Right cardiac atrium (tissue), 5 donors: ENCODE measurements around the gene SULT4A1. TPM values are rescaled to one million over a fixed set of nuclear protein-coding genes. Genes with fewer than 3 reads are reported as not detected.

Experiments used
- ATAC-seq, 2 donors: fragments of 200-7000 bp; cut with Tn5 transposase; one replicate each; pipeline versions ENCODE4 v1.8.0 to v1.9.1; 2020; ENCODE audit warnings: moderate library complexity in 2 of 2, mild to moderate bottlenecking in 1 of 2
- DNase-seq, 3 donors: peaks; one replicate each; pipeline ENCODE4 v3.0.0-alpha.2; 2020
- H3K27ac ChIP-seq: one replicate; pipeline ENCODE4 v1.5.1; 2013; ENCODE audit warnings: mild to moderate bottlenecking, low read length, control low read depth, moderate library complexity
- H3K27me3 ChIP-seq: one replicate; pipeline ENCODE4 v1.6.1; 2013; ENCODE audit not compliant: control insufficient read depth, insufficient read depth
- H3K4me1 ChIP-seq: one replicate; pipeline ENCODE4 v1.6.1; 2013; ENCODE audit warnings: low read length; ENCODE audit not compliant: control insufficient read depth, insufficient read depth
- H3K4me3 ChIP-seq: one replicate; pipeline ENCODE4 v1.5.1; 2013; ENCODE audit warnings: low read length, control low read depth
- H3K9me3 ChIP-seq: one replicate; pipeline ENCODE4 v1.6.1; 2013; ENCODE audit warnings: low read length; ENCODE audit not compliant: control insufficient read depth
- WGBS: extraction: QIAGEN DNeasy Blood & Tissue Kit; methylation state at CpG from one replicate; pipeline ENCODE4 v1.1.7; 2013; 5-methylcytosine and 5-hydroxymethylcytosine counted together
- intact Hi-C, 4 donors: fragments of 100-400 bp; cut with DNase I; formaldehyde crosslinking; loops; one replicate each; pipeline versions ENCODE4 v1.11.0 to v1.14.0; 2022 to 2023
- polyA plus RNA-seq: library from polyadenylated mRNA; stranded (reverse); fragments of 200-250 nt; gene quantifications from one replicate; pipeline ENCODE4 v1.2.3, GENCODE V29; 2013
- total RNA-seq, 4 donors: library from RNA; stranded (reverse); fragmentation: NEBNext Ultra II Directional; extraction: Animal tissue kit (Norgen Biotek cat#: 25700); gene quantifications; one replicate each; pipeline ENCODE4 v1.2.1, GENCODE V29; 2021
- donor health status: healthy with polysubstance abuse.
- donor health status: DM: no; HTN: yes; CAD: no.
- donor health status: DM: no; HTN: no; CAD: no.
- donor health status: DM: no; HTN: yes; CAD: no; lungs with severe emphysema.
- donor health status: DM: yes; HTN: yes; CAD: no.

SULT4A1 gene
- total and polyA plus RNA-seq, 5 donors = 0.17 to 0.57 (median 0.31) TPM

DNA sequence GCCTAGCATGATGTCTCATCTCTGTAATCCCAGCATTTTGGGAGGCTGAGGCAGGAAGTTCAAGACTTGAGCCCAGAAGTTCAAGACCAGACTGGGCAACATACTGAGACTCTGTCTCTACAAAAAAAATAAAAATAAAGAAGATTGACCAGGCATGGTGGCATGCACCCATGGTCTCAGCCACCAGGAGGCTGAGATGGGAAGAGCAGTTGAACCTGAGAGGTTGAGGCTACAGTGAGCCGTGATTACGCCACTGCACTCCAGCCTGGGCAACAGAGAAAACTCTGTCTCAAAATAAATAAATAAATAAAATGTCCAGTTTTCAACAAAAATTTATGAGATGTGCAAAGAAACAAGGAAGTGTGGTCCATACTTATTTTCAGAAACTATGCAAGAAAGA is 78.5 kb downstream of the SULT4A1 start:
- Histone ChIP-seq H3K27ac (no peak overlapping the region), H3K4me1 (no peaks in the 10 kb centered on the region), H3K27me3 (no peaks in the 10 kb centered on the region), H3K9me3 (no peaks in the 10 kb centered on the region), H3K4me3 (no peak overlapping the region)
- WGBS = 95% methylated on average over 2 of the region's 2 CpGs
- no peak for DNase-seq
- no peak for ATAC-seq
- intact Hi-C loops = no loop called here

DNA sequence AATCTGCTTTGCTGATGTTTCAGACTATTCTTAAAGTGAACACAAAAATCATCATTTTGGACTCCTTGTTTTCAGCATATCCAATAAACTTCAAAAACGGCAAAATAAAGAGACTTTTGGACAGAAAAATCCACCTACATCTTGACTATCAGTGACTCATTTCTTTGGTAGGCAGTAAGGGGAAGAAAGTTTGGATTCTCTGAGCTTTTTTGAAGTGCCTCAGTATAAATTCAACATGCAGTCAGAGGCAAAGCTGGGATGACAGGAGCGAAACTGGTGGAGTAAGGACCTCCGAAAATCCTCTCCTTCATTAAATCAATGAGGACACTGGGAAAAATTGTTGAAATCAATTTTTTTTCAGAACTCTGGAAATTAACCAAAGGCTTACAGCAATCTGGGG is 79.9 kb downstream of the SULT4A1 start:
- no peak overlapping the region for H3K4me3 ChIP-seq
- intact Hi-C loops = no loop called here
- ATAC-seq (no peak), DNase-seq (no peak)
- H3K4me1 ChIP-seq = no peaks in the 10 kb centered on the region
- H3K27me3 ChIP-seq = no peaks in the 10 kb centered on the region
- H3K27ac ChIP-seq = no peak overlapping the region
- no peaks in the 10 kb centered on the region for H3K9me3 ChIP-seq
- 81% methylated on average over 3 of the region's 3 CpGs for WGBS

DNA sequence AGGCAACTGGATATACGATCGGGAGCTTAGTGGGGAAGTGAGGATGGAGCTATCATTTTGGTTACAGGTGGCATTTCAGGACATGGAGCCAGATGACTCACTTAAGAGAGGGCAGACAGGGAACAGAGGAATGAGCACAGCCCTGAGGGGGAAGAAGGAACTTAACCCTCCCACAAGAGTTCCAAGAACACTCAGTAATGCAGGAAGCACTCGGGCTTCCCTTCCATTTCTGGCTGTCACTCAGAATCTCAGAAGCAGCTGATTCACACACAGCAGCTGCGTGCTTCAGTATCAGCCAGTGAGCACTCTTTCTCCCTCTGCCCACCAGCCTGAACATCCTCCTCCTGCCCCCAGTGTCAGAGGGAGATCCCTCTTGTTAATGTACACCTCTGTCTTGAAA is 85.0 kb downstream of the SULT4A1 start:
- H3K4me3 ChIP-seq = no peak overlapping the region
- DNase-seq (no peak), ATAC-seq (peak in 1 of 2 donors; percentile 36)
- intact Hi-C loops = no loop called here
- no peaks in the 10 kb centered on the region for H3K9me3 ChIP-seq
- 51% methylated on average over 4 of the region's 4 CpGs for WGBS
- no peak overlapping the region for H3K27ac ChIP-seq
- H3K4me1 ChIP-seq = no peaks in the 10 kb centered on the region
- H3K27me3 ChIP-seq = no peaks in the 10 kb centered on the region

- DNase-seq = no peak
- H3K27me3 ChIP-seq = no peaks in the 10 kb centered on the region
- no peak overlapping the region for H3K27ac ChIP-seq
- no peak for ATAC-seq
- H3K4me3 ChIP-seq = no peak overlapping the region
- intact Hi-C loops = no loop called here
- H3K9me3 ChIP-seq = no peaks in the 10 kb centered on the region
- 80% methylated on average over 9 of the region's 9 CpGs for WGBS
- H3K4me1 ChIP-seq = no peaks in the 10 kb centered on the region
Measured at GRCh38 chr22:43776081-43776670, 86.1 kb downstream of the SULT4A1 start.

Other genes with a start within 250 kb of the SULT4A1 start
- 1 to 10 TPM; 1.7 to 3.4 (median 2.4) TPM for gene EFCAB6, start 50.2 kb downstream of the SULT4A1 start, total RNA-seq
- 0.70 TPM for gene EFCAB6, start 50.2 kb downstream of the SULT4A1 start, polyA plus RNA-seq
- not detected for gene PNPLA5, start 29.5 kb upstream of the SULT4A1 start, total RNA-seq
- gene PNPLA5, start 29.5 kb upstream of the SULT4A1 start, polyA plus RNA-seq = not detected
- 1 to 10 TPM in 1 of 4 donors, under 1 TPM in 1, not detected in 2; 0.15 to 1.0 TPM for gene PNPLA3, start 61.3 kb upstream of the SULT4A1 start, total RNA-seq
- 0.48 TPM for gene PNPLA3, start 61.3 kb upstream of the SULT4A1 start, polyA plus RNA-seq
- 10 to 100 TPM; 53.3 to 65.3 (median 61.2) TPM for gene SAMM50, start 92.9 kb upstream of the SULT4A1 start, total RNA-seq
- 48.0 TPM for gene SAMM50, start 92.9 kb upstream of the SULT4A1 start, polyA plus RNA-seq
- 100 to 1,000 TPM in 2 of 4 donors, 10 to 100 TPM in 2; 85.9 to 124 (median 99.1) TPM for gene PARVB, start 161.8 kb upstream of the SULT4A1 start, total RNA-seq
- 44.0 TPM for gene PARVB, start 161.8 kb upstream of the SULT4A1 start, polyA plus RNA-seq